ENCODE results near the gene NRL. TPM values are rescaled to one million over a fixed set of nuclear protein-coding genes. Genes with fewer than 3 reads are reported as not detected.

The NRL gene
- total RNA-seq, 1 experiment from 2014 or later, result 1.3 TPM

- TF ChIP-seq ZNF416 (CRISPR knock-in tag; IDR thresholded peaks at IDR 0.05) (0 out of 2 replicates have a peak, but pooled peaks have one; percentile 31), CTCF (IDR thresholded peaks at IDR 0.05) (no peak), ZNF121 (CRISPR knock-in tag; IDR thresholded peaks at IDR 0.05) (no peak; the same call in 1 of the 2 replicates), ELF4 (CRISPR knock-in tag; IDR thresholded peaks at IDR 0.05; ENCODE audit: low read depth) (no peak), SOX15 (CRISPR knock-in tag; IDR thresholded peaks at IDR 0.05) (no peak), ESRRA (CRISPR knock-in tag; IDR thresholded peaks at IDR 0.05; ENCODE audit: borderline replicate concordance) (0 out of 2 replicates have a peak, but pooled peaks have one; percentile 39), PREB (CRISPR knock-in tag; IDR thresholded peaks at IDR 0.05; ENCODE audit: borderline replicate concordance) (peak; percentile 52; the same call in 1 of the 2 replicates), JUN (CRISPR knock-in tag; IDR thresholded peaks at IDR 0.05) (peak; percentile 68; the same call in 1 of the 2 replicates), STAT6 (CRISPR knock-in tag; conservative IDR thresholded peaks at IDR 0.05; ENCODE audit: low read depth) (no peak), ATF6 (CRISPR knock-in tag; IDR thresholded peaks at IDR 0.05) (no peak), ZNF396 (CRISPR knock-in tag; IDR thresholded peaks at IDR 0.05; ENCODE audit: borderline replicate concordance) (no peak), MLX (CRISPR knock-in tag; IDR thresholded peaks at IDR 0.05) (no peak), SP1 (CRISPR knock-in tag; conservative IDR thresholded peaks at IDR 0.05) (peak; percentile 68), JAZF1 (CRISPR knock-in tag; IDR thresholded peaks at IDR 0.05) (no peak), NR3C1 (CRISPR knock-in tag; conservative IDR thresholded peaks at IDR 0.05; ENCODE audit: low read depth) (no peak), ZNF263 (CRISPR knock-in tag; IDR thresholded peaks at IDR 0.05; ENCODE audit: low read depth) (no peak), E2F4 (CRISPR knock-in tag; IDR thresholded peaks at IDR 0.05; ENCODE audit: borderline replicate concordance, low read depth) (0 out of 2 replicates have a peak, but pooled peaks have one; percentile 53), MAX (CRISPR knock-in tag; IDR thresholded peaks at IDR 0.05) (peak; percentile 73; the same call in 1 of the 2 replicates), E2F5 (CRISPR knock-in tag; IDR thresholded peaks at IDR 0.05) (peak; percentile 84), PRDM15 (CRISPR knock-in tag; IDR thresholded peaks at IDR 0.05) (no peak; the same call in 1 of the 2 replicates), ATF3 (CRISPR knock-in tag; conservative IDR thresholded peaks at IDR 0.05) (0 out of 2 replicates have a peak, but pooled peaks have one; percentile 34)
Observed at GRCh38 chr14:24141097-24141880, 26.5 kb upstream of the NRL start, which contains the start of gene EMC9 (continued).
